ENCODE results near the gene RFX5. TPM values are rescaled to one million over a fixed set of nuclear protein-coding genes. Genes with fewer than 3 reads are reported as not detected.

The RFX5 gene
- polyA plus RNA-seq, 2 of the 4 experiments (the other 2 are of a cell fraction): 55.9 to 60.1 TPM

GRCh38 chr1:151367658-151368392 is 20.8 kb upstream of the RFX5 start:
- DNase-seq (ENCODE audit: low read depth in 1 of 2, low spot score in 1 of 2): no peak
- FAIRE-seq: no peak
- TF ChIP-seq MYC (IDR thresholded peaks at IDR 0.05; ENCODE audit: borderline replicate concordance, low read length): no peak
- TF ChIP-seq USF2 (IDR thresholded peaks at IDR 0.05): no peak
- TF ChIP-seq HOXB13 (CRISPR knock-in tag; IDR thresholded peaks at IDR 0.05; ENCODE audit: low read depth): no peak
- TF ChIP-seq MAZ (IDR thresholded peaks at IDR 0.05; ENCODE audit: borderline replicate concordance, low read depth, low read length): no peak
- no peak for TF ChIP-seq JUNB (IDR thresholded peaks at IDR 0.05)
- TF ChIP-seq RNF2 (IDR thresholded peaks at IDR 0.05; ENCODE audit: borderline replicate concordance, low read depth): no peak
- TF ChIP-seq CBX8 (IDR thresholded peaks at IDR 0.05): no peak
- no peak for TF ChIP-seq HOXB5 (CRISPR knock-in tag; IDR thresholded peaks at IDR 0.05)
- no peak for TF ChIP-seq FOSB (CRISPR knock-in tag; IDR thresholded peaks at IDR 0.05)
- TF ChIP-seq, protein P1, sequence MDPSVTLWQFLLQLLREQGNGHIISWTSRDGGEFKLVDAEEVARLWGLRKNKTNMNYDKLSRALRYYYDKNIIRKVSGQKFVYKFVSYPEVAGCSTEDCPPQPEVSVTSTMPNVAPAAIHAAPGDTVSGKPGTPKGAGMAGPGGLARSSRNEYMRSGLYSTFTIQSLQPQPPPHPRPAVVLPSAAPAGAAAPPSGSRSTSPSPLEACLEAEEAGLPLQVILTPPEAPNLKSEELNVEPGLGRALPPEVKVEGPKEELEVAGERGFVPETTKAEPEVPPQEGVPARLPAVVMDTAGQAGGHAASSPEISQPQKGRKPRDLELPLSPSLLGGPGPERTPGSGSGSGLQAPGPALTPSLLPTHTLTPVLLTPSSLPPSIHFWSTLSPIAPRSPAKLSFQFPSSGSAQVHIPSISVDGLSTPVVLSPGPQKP (IDR thresholded peaks at IDR 0.05; ENCODE audit: low read depth, low read length): no peak
- TF ChIP-seq, protein P2, sequence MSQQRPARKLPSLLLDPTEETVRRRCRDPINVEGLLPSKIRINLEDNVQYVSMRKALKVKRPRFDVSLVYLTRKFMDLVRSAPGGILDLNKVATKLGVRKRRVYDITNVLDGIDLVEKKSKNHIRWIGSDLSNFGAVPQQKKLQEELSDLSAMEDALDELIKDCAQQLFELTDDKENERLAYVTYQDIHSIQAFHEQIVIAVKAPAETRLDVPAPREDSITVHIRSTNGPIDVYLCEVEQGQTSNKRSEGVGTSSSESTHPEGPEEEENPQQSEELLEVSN (IDR thresholded peaks at IDR 0.05; ENCODE audit: borderline replicate concordance, low read depth): no peak
- no peak for TF ChIP-seq SREBF2 (IDR thresholded peaks at IDR 0.05)
- TF ChIP-seq, protein P3, sequence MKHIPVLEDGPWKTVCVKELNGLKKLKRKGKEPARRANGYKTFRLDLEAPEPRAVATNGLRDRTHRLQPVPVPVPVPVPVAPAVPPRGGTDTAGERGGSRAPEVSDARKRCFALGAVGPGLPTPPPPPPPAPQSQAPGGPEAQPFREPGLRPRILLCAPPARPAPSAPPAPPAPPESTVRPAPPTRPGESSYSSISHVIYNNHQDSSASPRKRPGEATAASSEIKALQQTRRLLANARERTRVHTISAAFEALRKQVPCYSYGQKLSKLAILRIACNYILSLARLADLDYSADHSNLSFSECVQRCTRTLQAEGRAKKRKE (CRISPR knock-in tag; IDR thresholded peaks at IDR 0.05; ENCODE audit: low read depth): no peak
- TF ChIP-seq NPAS2 (CRISPR knock-in tag; IDR thresholded peaks at IDR 0.05; ENCODE audit: borderline replicate concordance): no peak
- TF ChIP-seq REST (IDR thresholded peaks at IDR 0.05): no peak
- no peak for TF ChIP-seq PHF8 (IDR thresholded peaks at IDR 0.05; ENCODE audit: borderline replicate concordance, low read depth)
- TF ChIP-seq ZNF302 (CRISPR knock-in tag; IDR thresholded peaks at IDR 0.05): no peak
- ChIA-PET POLR2A (interaction anchor here (0.5 kb wide), 1 partner anchor 88 kb away, joined by 3 read pairs; no protein-coding TSS in a partner anchor), CTCF (interaction anchor here (0.6 to 3.2 kb wide), 4 partner anchors 9 to 1133 kb away, joined by 3 to 17 read pairs (median 4); no protein-coding TSS in a partner anchor)
- Histone ChIP-seq H3K4me2 (no peak overlapping the region), H3K27ac (no peak overlapping the region), H3K4me1 (peaks cover 29% of the 10 kb centered on the region), H3K9me3 (peaks cover 8% of the 10 kb centered on the region), H3K4me3 (no peak overlapping the region)
- ATAC-seq: no peak
- WGBS (ENCODE audit: missing lambda C conversion rate): 81% methylated on average over 8 of the region's 8 CpGs

- ATAC-seq (peak in 1 of 2 experiments; percentile 48; a peak in 2 of 6 replicates), FAIRE-seq (no peak), DNase-seq (ENCODE audit: low read depth in 1 of 2, low spot score in 1 of 2) (no peak)
- H3K9me3 ChIP-seq: peaks cover 20% of the 10 kb centered on the region
- H3K4me2 ChIP-seq: no peak overlapping the region
- POLR2A ChIA-PET: no interaction called here
- H3K4me3 ChIP-seq: no peak overlapping the region
- CTCF ChIA-PET: interaction anchor here (0.9 to 1.7 kb wide), 3 partner anchors 24 to 53 kb away, joined by 3 to 11 read pairs (median 3); partner anchors contain the start of gene PSMB4
- no peak overlapping the region for H3K27ac ChIP-seq
- 85% methylated on average over 4 of the region's 4 CpGs for WGBS (ENCODE audit: missing lambda C conversion rate)
- H3K4me1 ChIP-seq: peaks cover under 1% of the 10 kb centered on the region; the same call in 2 of the 3 replicates
- TF ChIP-seq HMGXB4 (CRISPR knock-in tag; IDR thresholded peaks at IDR 0.05; ENCODE audit: borderline replicate concordance) (no peak), TP53 (CRISPR knock-in tag; IDR thresholded peaks at IDR 0.05) (no peak), ZSCAN20 (CRISPR knock-in tag; IDR thresholded peaks at IDR 0.05) (no peak), NPAS2 (CRISPR knock-in tag; IDR thresholded peaks at IDR 0.05; ENCODE audit: borderline replicate concordance) (no peak), HOXB5 (CRISPR knock-in tag; IDR thresholded peaks at IDR 0.05) (no peak), HDAC2 (IDR thresholded peaks at IDR 0.05) (no peak)
- TF ChIP-seq, protein P1 (IDR thresholded peaks at IDR 0.05; ENCODE audit: low read depth, low read length): no peak
- TF ChIP-seq, protein P4, sequence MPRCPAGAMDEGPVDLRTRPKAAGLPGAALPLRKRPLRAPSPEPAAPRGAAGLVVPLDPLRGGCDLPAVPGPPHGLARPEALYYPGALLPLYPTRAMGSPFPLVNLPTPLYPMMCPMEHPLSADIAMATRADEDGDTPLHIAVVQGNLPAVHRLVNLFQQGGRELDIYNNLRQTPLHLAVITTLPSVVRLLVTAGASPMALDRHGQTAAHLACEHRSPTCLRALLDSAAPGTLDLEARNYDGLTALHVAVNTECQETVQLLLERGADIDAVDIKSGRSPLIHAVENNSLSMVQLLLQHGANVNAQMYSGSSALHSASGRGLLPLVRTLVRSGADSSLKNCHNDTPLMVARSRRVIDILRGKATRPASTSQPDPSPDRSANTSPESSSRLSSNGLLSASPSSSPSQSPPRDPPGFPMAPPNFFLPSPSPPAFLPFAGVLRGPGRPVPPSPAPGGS (IDR thresholded peaks at IDR 0.05): no peak
Measured at GRCh38 chr1:151364996-151365395, 17.9 kb upstream of the RFX5 start.
